H1 (cell line): ENCODE measurements around the gene POGK.

Experiments
- BRCA1 ChIP-seq: IDR thresholded peaks from 2 replicates; pipeline ENCODE4 v1.6.1; 2012; ENCODE audit warnings: low read depth, low read length, improper control_type of control experiment
- CTCF ChIP-seq, 3 experiments: IDR thresholded peaks; 1 replicate in 2 of 3; 2 replicates in 1 of 3; pipeline versions ENCODE4 v1.5.1 to v1.6.1; 2011; ENCODE audit warnings: low read length in 3 of 3, mild to moderate bottlenecking in 3 of 3, inconsistent platforms in 2 of 3, low read depth in 1 of 3, moderate library complexity in 1 of 3; ENCODE audit not compliant: insufficient read depth in 1 of 3; ENCODE audit errors: control extremely low read depth in 1 of 3
- E2F6 ChIP-seq: IDR thresholded peaks from 2 replicates; pipeline ENCODE4 v1.6.1; 2012; ENCODE audit warnings: inconsistent platforms
- EGR1 ChIP-seq: IDR thresholded peaks from 2 replicates; pipeline ENCODE4 v1.6.1; 2011; ENCODE audit warnings: low read depth, low read length, borderline replicate concordance
- JUN ChIP-seq: IDR thresholded peaks from 2 replicates; pipeline ENCODE4 v1.6.1; 2011; ENCODE audit warnings: low read depth, mild to moderate bottlenecking, improper control_type of control experiment, low read length
- MAFK ChIP-seq: IDR thresholded peaks from 2 replicates; pipeline ENCODE4 v1.6.1; 2012; ENCODE audit warnings: low read depth, mild to moderate bottlenecking, improper control_type of control experiment, low read length
- MAX ChIP-seq: IDR thresholded peaks from 2 replicates; pipeline ENCODE4 v1.6.1; 2012; ENCODE audit warnings: inconsistent platforms
- NRF1 ChIP-seq: IDR thresholded peaks from 2 replicates; pipeline ENCODE4 v1.6.1; 2011; ENCODE audit warnings: mild to moderate bottlenecking, low read depth, low read length, improper control_type of control experiment
- POLR2A ChIP-seq, 2 experiments: IDR thresholded peaks; 1 replicate in 1 of 2; 2 replicates in 1 of 2; pipeline ENCODE4 v1.6.1; 2011; ENCODE audit warnings: low read depth in 2 of 2, low read length in 2 of 2, mild to moderate bottlenecking in 2 of 2; ENCODE audit errors: control extremely low read depth in 1 of 2
- RAD21 ChIP-seq, 2 experiments: IDR thresholded peaks in 1 of 2; conservative IDR thresholded peaks in 1 of 2; 2 replicates each; pipeline ENCODE4 v1.6.1; 2011; ENCODE audit warnings: low read depth in 2 of 2, low read length in 2 of 2, improper control_type of control experiment in 1 of 2, inconsistent platforms in 1 of 2, mild to moderate bottlenecking in 1 of 2, moderate library complexity in 1 of 2
- RFX5 ChIP-seq: IDR thresholded peaks from 2 replicates; pipeline ENCODE4 v1.6.1; 2011; ENCODE audit warnings: low read depth, low read length, improper control_type of control experiment, borderline replicate concordance
- SP1 ChIP-seq: IDR thresholded peaks from 2 replicates; pipeline ENCODE4 v1.6.1; 2011; ENCODE audit warnings: low read depth, low read length

GRCh38 chr1:166902279-166902678 lies 63.0 kb downstream of the POGK start:
- TF ChIP-seq CTCF (IDR thresholded peaks at IDR 0.05; ENCODE audit: control extremely low read depth in 1 of 3, insufficient read depth in 1 of 3, low read depth in 1 of 3, low read length in 3 of 3) (no peak), JUN (no peak), E2F6 (no peak), BRCA1 (no peak), EGR1 (no peak), SP1 (no peak), NRF1 (no peak), POLR2A (IDR thresholded peaks at IDR 0.05; ENCODE audit: control extremely low read depth in 1 of 2, low read depth in 2 of 2, low read length in 2 of 2) (no peak), MAX (no peak), RFX5 (no peak), MAFK (no peak), RAD21 (IDR thresholded peaks at IDR 0.05 in 1 of 2, conservative IDR thresholded peaks at IDR 0.05 in 1 of 2; ENCODE audit: low read depth in 2 of 2, low read length in 2 of 2) (no peak)
